Activated CD8-positive, alpha-beta memory T cell treated with anti-CD3 and anti-CD28 coated beads for 24 hours (primary cell): ENCODE data around the gene MED29.

Experiments
- DNase-seq: peaks from one replicate; pipeline ENCODE4 v3.0.0-alpha.2; 2020

Gene MED29

DNA sequence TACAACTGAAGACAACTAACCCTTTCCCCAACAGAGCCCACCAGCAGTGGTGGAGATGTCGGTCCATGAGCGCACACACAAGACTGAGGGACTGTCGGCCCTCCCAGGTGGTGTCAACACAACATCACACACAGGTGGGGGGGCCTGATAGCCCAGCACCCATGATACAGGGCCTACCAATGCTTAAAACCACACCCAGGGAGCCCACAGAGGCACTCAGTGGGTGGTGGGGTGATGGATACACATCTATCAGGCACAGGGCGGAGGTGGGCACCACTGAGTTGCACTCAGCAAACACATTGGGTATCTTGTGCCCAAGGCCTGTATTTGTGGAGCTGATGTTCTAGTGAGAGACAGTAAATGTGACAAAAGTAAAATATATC is 8.5 kb downstream of the MED29 start:
- no peak for DNase-seq

GRCh38 chr19:39400061-39400460 is 8.9 kb downstream of the MED29 start:
- no peak for DNase-seq

GRCh38 chr19:39401070-39401548 is 9.9 kb downstream of the MED29 start:
- no peak for DNase-seq

- peak; percentile 87 for DNase-seq
Observed at GRCh38 chr19:39401549-39402345, 10.6 kb downstream of the MED29 start.

DNA sequence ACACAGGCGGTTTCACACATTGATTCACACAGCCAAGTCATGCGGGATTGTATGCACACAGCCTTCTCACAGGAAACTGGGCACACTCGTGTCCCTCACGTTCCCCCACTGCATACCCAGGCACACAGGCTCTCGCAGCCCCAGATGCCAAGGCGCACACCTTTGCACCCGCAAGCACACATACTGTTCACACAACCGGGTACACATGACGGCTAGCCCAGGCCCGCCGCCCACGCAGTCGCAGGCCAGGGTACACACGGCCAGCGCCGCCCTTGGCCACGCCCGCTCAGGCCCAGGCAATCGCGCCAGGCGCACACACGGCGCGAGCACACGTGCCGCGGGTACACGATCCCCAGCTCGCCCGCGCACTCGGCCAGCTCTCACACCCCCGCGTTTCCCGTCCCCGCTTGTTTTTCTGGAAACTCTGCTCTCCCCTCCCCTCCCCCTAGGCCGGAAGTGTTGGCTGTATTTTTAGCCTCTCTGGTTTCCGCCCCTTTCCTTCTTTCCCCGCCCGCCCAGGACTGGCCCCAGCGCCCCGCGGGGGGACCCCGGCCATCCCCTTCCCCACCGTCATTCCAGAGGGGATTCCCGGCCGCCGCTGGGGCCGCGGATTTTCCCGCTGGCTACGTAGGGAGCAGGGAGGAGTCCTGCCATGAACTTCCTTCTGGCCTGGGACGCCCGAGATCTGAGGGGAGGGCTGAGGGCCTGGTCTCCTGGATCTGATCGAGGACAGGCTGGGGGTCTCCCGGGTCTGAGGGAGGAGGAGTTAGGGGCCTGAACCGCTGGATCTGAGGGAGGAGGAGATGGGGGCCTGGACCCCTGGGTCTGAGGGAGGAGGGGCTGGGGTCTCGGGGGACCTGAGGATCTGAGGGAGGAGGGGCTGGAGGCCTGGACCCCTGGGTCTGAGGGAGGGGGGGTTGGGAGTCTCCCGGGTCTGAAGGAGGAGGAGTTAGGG is 11.4 kb downstream of the MED29 start:
- DNase-seq = peak; percentile 91

DNA sequence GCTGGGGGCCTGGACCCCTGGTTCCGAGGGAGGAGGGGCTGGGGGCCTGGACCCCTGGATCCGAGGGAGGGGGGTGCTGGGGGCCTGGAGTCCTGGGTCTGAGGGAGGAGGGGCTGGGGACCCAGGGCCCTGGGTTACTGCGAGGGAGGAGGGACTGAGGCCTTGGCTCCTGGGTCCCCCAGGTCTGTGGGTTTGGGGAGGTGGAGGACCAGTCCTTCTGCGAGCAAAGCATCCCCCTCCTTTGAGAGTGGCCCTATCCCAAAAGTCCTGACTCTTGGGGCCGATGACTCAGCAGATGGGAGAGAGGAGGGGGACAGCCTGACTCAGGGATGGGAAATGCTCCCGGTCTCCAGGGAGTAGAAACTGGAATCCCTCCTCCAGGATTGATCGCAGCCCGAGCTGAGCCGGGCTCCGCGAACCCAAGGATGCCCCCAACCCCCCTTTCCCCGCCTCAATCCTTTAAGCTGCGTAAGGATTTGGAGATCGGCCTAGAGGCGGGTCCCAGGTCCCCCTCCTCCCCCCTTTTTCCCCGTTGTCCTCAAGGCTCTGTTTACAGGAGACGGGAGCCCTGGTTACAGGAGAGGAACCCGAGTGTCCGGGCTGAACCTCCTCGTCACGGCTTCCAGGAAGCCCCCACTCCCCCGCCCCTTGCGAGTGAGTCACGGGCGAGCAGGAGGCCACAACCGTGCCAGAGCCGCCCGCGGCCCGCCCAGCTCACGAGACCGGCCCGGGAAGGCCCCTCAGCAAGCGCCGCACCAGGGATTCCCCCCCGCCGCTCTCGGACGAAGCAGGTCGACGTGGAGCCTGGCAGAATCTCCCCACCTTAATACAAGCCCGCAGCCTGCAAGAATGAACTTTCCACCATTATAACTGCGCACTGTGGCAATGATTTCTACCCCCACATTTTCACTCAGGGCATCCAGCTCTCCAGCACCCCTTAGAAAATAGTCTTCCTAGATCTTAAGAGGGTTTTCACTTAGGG is 12.4 kb downstream of the MED29 start:
- peak; percentile 96 for DNase-seq

DNA sequence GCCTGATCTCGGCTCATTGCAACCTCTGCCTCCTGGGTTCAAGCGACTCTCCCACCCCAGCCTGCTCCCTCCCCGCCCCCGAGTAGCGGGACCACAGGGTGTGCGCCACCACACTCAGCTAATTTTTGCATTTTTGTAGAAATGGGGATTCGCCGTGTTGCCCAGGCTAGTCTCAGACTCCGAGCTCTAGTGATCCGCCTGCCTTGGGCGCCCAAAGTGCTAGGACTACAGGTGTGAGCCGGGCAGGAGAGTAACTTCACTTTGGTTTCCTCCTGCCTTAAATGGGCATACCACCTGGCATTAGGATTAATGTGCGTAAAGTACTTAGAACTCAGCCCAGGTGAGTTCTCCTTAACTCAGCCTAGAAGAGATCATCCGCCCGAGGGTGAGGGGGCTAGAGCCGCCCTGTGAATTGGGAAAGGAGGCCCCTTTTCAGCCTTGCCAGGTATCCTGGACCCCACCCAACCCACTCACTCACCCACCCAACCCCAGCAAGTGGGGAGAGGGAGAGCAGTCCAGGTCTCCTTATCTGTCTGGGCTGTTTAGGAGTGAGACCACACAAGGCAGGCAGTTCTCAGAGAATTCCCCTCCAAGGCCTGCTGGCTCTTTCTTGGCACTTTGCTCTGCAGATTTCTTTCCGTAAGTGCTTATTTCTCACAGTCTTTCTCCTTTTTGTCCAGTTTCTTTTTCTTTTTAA is 14.2 kb downstream of the MED29 start:
- no peak for DNase-seq

DNA sequence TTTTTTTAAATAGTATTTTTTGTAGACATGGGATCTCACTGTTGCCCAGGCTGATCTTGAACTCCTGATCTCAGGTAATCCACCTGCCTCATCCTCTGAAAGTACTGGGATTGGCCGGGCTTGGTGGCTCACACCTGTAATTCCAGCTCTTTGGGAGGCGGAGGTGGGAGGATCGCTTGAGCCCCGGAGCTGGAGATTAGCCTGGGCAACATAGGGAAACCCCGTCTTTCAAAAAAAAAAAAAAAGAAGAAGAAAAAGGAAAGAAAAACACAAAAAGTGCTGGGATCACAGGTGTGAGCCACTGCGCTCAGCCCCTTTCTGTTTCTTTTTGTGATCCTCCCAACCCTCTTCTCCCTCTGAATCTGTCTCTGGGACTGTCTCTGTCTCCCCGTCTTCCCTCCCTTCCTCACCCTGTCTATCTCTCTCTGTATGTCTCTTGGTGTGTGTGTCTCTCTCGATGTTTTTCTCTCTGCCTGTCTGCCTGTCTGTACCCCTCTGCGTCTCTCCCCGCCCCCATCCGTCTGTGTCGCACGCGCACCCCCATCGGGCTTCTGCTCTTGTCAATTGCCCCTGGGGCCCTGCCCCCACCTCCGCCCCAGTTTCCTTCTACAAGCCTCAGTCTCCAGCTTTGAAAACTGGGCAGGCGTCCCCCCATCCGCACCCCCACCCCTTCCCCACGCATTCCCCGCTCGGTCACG is 14.9 kb downstream of the MED29 start:
- no peak for DNase-seq

DNA sequence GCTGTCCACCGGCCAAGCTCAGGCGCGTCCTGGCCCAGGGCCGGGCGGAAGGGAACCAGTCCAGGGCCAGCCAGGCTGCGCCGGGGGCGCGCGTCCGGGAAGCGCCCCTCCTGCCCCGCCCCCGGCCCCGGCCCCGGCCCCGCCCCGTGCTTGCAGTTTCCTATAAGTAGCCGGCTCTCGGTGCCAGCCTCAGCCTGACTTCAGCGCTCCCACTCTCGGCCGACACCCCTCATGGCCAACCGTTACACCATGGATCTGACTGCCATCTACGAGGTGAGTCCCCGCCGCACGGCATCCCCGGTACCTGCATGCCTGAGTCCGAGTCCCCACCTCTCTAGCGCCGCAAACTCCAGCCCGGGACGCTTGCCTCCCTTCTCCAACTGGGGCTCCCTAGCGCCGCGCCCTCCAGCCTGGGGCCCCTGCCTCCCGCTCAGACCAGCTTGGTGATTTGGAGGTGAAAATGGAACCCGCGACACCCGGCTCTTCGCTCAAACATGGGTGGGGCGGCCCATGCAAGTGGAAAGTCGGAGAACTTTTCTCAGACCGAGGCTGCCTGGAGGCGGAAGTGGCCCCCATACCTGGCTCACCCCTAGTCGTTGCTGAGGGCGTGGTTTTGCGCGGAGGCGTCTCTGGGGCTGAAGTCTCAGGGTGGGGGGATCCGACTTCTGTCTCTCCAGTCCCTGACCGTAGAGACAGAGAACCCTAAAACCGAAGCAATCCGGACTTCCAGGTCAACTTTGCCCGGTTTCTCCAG is 15.7 kb downstream of the MED29 start, which contains the start of gene ZFP36:
Gene ZFP36 (plus strand): TSS at position 192 of the 754 bp plus-strand sequence. CDS start 58 bp downstream, at position 250.
- DNase-seq = peak; percentile 96

- no peak for DNase-seq
Observed at GRCh38 chr19:39407410-39407659, 16.2 kb downstream of the MED29 start.

- peak; percentile 77 for DNase-seq
Observed at GRCh38 chr19:39407660-39408391, 16.6 kb downstream of the MED29 start.

DNA sequence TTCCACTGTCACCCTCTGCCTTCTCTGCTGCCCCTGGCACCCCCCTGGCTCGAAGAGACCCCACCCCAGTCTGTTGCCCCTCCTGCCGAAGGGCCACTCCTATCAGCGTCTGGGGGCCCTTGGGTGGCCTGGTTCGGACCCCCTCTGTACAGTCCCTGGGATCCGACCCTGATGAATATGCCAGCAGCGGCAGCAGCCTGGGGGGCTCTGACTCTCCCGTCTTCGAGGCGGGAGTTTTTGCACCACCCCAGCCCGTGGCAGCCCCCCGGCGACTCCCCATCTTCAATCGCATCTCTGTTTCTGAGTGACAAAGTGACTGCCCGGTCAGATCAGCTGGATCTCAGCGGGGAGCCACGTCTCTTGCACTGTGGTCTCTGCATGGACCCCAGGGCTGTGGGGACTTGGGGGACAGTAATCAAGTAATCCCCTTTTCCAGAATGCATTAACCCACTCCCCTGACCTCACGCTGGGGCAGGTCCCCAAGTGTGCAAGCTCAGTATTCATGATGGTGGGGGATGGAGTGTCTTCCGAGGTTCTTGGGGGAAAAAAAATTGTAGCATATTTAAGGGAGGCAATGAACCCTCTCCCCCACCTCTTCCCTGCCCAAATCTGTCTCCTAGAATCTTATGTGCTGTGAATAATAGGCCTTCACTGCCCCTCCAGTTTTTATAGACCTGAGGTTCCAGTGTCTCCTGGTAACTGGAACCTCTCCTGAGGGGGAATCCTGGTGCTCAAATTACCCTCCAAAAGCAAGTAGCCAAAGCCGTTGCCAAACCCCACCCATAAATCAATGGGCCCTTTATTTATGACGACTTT is 17.4 kb downstream of the MED29 start:
- DNase-seq = no peak

DNA sequence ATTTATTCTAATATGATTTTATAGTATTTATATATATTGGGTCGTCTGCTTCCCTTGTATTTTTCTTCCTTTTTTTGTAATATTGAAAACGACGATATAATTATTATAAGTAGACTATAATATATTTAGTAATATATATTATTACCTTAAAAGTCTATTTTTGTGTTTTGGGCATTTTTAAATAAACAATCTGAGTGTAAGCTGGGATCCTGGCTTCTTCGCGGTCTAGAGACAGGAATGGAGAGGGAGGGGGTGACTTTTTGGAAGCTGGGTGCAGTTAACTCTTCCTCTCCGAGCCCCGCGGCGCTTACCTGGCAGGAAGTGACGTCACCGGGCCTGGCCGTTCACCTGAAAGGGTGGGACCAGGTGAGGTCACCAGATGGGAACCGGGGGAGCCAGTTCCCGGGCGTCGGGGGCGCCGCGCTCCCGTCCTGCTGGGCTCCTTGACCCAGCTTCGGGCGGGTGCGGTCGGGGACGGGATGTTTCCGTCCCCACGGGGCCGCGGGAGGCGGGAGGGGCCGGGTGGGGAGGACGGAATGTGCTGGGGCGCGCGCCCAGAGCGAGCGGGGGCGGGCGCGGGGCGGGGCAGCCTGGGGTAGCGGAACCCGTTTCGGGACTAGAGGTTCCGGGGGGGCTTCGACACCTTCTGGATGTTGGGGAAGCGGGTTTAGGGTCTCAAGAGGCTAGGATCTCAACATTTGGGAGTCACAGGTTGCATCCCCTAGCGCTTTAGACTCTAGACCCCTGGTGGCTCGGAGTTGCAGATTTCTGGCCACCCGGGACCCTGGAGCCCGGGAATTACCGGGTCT is 18.2 kb downstream of the MED29 start:
- DNase-seq = peak; percentile 89

DNA sequence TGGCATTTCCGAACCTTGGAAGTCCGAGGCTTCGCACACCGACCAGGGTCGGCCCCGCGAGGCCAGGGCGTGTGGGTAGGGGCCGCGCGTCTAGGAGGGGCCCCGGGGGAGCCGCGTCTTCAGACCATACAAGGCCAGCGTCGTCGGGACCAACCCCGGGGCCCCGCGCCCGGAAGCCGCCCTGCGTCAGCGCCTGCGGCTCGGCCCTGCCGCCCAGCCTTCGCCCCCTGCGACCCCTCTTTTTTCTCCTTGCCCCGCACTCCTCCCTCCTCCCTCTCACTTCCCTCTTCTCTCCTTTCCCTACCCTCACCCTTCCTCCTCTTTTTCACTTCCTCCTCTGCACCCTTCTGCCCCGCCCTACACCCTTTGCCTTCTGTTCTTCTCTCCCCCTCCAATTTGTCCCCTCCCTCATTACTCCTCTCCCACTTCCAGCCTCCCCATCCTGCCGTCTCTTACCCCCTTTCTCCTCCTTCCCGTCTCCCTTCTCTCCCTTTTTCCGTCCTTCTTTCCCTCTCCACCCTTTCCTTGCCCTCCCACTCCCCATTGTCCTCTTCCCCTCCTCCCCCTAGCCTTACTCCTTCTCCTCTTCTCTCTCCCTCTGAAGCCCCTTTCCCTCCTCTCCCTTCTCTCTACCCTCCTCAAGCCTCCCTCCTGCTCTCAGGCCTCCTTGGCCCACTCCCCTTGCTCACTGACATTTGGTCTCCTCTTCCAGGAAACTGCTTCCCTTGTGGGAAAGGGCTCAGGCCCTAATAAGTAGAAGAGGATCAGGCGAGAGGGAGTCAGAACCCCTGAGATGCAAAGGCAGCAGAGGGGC is 19.0 kb downstream of the MED29 start:
- DNase-seq = peak; percentile 83

GRCh38 chr19:39410831-39411080 is 19.6 kb downstream of the MED29 start:
- no peak for DNase-seq

GRCh38 chr19:39411081-39411831 is 20.1 kb downstream of the MED29 start:
- no peak for DNase-seq

DNA sequence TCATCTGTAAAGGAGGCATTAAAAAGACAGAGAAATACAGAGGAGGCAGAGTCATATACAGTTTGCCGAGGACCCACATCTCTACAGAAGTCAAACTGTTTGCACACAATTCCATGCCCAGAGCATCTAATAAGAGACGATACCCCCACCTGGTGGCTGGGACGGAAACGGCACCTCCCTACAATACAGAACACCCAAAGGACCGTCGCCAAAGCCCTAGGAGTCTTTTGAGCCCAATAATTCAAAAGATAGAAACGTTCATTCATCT is 20.6 kb downstream of the MED29 start:
- peak; percentile 94 for DNase-seq
